Measurements from ENCODE around the gene ARL15.
A peak's percentile ranks its signal among the peaks of the same experiment; 100 is the strongest.

Gene ARL15

DNA sequence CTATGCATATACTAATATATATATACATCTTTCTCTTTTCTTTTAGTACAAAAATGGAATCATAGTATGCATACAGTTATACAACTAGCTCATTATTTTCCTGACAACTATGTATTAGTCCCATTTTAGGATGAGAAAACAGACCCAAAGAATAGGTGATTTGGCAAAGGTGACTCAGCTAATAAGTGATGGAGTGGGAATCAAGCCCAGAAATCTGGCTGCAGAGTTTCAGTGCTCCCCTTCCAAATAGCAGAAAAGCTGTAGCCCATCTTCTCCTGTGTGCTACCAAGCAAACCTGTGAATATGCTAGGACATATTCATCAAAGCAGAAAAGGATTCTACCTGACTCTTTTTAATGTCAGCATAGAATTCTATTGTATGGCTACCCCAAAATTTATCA lies 114.7 kb downstream of the ARL15 start:
- no peak for DNase-seq

DNA sequence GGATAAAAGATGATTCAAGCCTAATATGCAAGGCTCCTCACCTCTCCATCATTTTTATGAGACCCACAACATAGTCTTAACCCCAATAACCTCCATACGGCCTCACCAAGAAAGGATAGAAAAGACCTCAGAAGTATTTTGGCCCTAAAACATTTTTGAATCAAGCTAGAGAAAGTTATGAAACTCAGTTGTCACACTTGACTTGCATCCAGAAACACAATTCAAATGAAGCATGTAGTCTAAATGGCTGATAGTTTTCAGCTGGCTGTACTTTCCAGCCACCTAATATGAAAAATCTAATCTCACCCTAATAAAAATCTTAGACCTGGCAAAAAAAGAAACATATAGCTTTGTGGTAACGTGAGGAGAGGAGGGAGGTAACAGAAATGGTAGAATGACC lies 116.1 kb downstream of the ARL15 start:
- DNase-seq = no peak

DNA sequence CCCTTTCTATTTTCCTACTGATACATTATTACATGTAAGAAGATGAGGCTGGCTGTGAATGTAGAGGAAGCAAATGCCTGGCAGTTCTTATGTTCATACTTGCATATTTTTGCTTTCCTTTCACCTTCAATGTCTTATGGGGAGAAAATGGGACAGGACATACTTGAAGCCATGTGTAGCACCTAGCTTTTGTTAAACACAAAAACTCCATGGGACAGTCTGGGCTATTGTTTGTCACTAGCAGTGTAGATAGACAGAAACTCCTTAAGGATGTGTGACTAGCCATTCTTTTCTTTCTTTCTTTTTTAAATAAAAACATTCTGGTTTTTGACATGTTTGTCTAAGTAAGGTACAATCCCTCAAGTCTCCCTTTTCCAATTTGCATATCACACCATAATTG lies 122.7 kb downstream of the ARL15 start:
- DNase-seq = no peak

DNA sequence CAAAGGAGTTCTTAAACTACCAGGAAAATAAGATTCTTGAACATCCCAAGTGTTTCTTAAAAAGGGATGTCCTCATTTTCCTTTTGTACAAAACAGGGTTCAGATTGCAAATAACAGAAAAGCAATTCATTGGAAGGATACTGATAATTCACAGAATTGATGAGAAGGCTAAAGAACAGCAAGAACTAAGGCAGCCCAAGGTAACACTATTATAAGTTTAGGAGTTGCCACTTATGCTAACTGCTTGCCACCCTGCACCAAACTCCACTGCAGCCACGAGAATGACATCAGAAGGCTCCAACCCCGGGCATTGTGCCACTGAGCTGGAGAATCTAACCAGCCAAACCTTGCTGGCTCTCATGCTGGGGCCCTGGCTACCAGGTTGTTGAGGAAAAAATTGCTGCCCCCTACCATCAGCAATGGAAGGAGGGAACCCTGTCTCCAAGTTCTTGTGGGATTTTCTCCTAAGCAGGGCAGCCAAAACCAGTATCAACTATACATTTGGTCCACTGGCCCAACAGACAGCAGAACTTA lies 123.4 kb downstream of the ARL15 start:
- no peak for DNase-seq

DNA sequence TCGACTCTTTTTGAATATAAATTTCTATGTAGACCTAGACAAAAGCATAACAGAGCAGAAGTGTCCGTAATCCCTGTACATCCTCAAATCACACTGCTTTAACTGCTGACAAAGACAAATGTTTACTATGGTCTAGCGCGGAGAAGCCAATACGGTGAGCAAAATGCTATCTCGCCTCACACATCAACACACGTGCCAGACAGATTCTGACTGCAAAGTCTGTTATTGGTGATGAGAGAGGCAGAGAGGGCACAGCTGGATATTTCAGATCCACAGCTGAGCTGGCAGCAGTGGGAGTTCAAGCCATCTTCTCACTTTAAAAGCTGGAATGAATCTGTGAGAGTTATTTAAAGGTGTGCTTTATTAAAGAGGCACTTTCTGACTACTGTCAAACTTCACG lies 124.3 kb downstream of the ARL15 start:
- DNase-seq = peak; percentile 23

DNA sequence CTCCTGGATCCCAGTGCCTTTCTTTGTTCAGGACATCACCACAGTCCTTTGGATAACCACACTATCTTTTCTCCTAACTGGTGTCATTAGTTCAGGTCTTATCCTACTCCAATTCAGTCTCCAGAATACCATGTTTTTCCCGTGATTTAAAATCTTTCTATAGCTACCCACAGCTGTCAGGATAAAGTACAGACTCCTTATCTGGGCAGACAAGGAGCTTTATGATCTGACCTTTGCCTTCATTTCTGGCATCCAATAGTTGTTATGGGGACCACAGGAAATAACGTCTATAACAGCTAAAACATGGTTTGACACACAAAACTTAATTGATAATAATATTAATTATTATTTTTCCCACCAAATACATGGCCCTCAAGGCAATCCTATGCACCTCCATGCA lies 125.6 kb downstream of the ARL15 start:
- no peak for DNase-seq

DNA sequence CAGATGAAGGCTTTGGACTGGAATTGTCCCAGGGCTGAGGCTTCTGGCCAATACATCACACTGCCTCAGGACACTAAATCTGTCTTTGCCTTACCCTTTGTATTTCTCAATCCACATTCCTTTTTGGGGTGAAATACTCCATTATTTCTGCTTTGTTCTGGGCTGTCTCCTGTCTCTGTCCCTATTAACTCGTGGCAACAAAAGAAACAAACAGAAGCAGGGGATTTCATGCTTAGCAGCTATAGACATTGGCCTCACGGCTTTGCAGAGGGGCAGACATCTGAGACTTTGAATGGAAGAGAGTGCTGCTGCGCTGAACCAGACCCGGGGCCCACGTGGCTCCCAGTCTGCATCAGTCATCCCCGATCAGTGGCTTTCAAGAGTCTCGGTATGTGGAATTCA lies 129.7 kb downstream of the ARL15 start:
- DNase-seq = no peak

DNA sequence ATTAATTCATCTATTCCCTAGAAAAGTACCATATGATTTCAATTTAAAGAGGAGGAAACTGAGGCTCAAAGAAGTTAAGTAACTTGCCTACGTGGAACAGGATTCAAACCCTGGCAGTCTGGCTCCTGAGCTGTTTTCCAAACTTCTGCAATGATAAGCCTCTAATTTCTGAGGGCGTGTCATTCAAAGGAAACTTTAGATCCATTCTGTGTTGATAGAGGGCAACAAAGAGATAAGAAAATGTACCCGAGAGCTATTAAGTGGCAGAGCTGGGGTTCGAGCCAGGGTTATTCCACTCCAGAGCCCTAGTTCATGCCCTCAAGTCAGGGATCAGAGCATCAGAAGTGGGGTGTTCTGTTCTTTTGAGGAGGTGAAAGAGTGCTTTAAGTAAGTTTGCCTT lies 131.4 kb downstream of the ARL15 start:
- DNase-seq = no peak

DNA sequence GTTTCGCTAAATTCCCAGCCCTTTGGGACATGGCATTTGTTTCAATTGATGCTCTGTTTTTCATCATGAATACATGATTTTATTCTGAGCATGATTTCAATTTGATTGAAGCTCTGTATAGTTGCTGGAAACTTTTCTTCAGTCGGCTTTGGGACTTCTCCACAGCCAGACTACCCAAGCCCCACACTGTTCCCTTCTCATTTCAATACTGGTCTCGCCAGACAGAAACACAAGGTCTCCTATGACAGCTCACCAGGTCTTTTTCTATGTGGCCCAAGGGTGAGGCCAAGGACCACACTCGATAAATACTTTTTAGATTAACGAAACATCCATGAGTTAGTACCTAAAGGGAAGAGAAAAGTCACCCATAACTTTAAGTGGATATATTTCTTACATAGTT lies 132.2 kb downstream of the ARL15 start:
- DNase-seq = no peak

DNA sequence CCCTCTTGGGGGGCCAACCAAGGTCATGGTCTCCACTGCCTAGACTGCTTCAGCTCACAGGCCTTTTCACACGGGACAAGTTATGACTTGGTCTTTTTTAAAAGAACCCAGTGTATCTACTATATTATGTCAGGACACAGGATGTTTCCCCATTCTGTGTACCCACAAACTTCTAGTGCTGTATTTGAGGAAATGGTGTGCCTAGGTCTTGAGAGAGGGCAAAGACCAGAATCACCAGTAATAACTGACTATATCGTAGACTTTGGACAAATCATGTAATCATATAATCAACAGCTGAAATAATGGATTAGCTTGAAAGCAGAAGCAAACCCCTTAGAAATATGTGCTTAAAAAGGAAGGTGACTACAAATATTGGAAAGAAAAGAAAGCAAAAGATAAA lies 133.3 kb downstream of the ARL15 start:
- no peak for DNase-seq

DNA sequence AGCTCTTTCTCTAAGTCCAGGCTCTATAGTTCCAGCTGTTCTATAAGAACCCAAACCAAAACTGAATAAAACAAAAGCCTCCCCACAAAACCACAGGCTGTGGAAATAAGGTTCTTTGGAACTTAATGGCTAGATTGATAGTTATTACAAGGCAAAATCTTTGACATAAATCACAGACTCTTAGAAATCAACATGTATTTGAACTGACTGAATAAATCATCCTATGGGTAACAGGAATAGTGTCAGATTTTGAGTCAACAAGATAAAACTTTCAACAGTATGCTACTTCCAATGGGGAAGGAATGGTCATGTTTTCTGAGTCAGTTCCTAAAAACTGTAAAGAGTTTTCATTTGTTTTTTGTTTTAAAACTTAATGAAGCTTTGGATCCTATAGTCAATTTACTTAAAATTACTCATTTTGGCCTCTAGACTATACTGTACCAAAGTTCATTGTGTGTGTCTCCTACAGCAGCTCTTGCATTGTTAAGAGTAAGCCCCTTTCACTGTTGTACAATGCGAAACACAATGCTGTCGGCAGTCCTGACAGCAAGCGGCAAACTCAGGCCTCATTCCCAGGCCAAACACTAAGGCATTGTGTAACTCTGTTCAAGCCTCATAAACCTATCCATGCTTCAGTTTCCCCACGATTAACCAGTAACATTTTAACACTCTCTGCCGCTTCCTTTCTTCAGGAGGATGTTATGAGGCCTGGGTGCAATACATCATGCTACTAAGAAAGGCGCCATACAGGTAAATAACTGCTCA lies 134.1 kb downstream of the ARL15 start:
- no peak for DNase-seq

DNA sequence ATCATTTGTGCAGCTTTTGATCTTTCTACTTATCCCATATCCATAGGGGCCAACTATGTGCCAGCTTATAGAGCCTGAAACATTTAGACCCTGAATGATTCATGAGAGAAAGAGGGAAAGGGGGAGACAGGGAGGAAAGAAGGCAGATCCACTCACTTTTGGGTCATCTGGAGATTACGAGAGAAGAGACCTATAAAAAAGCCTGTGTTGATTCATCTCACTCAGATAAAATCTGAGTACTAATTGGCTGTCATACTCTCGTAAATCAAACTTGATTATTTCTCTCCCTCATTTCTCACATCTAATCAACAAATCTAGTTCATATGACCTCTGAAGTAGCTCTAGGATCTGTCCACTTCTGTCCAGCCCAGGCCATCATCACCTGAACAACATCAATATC lies 137.1 kb downstream of the ARL15 start:
- DNase-seq = no peak

DNA sequence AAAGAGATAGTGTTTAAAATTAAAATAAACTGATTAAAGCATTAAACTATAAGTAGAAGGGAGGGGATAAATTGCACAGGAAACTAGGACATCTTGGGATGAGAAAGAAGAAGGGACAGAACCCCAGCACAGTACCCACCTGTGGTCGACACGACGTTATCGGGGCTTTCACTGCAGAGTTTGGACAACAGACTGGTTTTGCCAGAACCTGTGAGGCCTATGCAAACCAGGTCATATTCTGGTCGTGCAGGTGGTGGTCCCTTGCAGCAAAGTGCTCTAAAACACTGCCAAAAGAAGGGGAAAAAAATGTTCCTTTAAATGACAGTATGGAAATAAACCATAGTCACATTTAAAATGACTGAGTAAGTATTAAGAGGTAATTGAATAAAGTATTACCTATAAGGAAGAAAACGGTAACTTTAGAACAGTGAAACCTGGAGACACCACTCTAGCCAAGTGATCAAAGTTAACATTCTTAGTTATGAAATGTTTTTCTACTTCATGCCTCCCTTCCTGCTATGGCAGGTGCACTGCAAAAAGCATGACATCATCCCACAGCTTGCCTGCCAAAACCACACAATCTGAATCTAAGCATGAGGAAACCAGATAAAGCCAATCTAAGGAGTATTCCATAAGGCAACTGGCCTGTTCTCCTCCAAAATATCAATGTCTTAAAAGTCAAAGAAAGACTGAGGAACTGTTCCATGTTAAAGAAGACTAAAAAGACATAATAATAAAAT lies 138.6 kb downstream of the ARL15 start:
- no peak for DNase-seq

DNA sequence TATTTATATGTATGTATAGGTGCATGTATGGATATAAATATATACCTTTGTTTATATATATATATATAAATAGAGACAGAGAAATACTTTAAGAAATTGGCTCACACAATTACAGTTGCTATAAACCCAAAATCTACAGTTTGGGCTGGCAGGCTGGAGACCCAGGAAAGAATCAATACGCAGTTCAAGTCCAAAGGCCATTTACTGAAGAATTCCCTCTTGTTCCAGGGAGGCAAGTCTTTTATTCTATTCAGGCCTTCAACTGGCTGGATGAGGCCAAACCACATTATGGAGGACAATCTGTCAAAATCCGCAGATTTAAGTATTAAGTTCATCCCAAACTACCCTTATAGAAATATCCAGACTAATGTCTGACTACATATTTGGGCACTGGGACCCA lies 144.7 kb downstream of the ARL15 start:
- DNase-seq = no peak

DNA sequence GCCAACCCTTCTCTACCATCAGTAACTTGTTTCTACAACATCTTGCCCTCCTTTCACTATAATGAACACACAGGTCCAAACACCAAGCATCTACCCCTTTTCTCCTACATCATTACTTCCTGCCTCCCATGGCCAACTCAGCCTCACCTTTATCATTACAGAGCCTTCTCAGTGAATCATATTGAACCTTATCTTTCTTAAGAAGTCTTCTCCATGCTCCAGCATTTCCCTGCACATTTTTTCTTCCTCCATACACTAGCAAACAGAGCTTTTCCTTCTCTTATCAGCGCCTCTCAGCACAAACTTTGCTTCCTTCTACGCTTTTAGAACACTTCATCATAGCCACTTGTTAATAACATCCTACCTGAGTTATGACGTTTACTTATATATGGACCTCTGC lies 148.2 kb downstream of the ARL15 start:
- DNase-seq = no peak

DNA sequence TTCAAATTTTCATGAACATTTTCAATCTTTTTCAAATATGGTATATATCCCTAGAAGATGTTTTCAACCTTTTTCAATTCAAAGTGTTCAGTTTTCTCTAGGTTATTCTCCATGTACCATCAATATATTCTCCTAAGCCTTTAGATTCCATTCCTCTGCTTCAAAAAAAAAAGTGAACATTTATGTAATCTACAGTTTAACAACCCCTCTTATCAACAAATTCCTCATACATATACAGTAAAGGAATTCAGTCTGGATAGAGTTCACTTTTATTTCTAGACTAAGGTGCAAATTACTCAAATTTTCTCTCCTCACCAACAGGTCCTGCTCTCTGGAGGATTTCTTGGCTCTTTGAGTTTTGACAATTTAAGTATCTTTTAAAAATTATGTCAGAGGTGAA lies 150.0 kb downstream of the ARL15 start:
- DNase-seq = no peak

DNA sequence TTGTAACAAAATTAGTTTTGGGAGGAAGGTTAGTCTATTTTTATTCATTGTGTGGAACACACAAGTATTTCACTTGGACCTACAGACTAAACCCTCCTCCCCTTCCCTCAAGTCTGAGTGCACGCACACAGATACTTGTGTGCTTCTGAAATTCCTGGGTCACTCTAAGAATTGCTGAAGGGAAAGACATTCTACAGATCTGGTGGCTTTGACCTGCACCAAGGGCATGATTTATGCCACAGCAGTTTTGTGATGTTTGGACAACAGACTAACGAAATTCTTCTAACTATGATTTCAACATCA lies 150.5 kb downstream of the ARL15 start:
- no peak for DNase-seq

DNA sequence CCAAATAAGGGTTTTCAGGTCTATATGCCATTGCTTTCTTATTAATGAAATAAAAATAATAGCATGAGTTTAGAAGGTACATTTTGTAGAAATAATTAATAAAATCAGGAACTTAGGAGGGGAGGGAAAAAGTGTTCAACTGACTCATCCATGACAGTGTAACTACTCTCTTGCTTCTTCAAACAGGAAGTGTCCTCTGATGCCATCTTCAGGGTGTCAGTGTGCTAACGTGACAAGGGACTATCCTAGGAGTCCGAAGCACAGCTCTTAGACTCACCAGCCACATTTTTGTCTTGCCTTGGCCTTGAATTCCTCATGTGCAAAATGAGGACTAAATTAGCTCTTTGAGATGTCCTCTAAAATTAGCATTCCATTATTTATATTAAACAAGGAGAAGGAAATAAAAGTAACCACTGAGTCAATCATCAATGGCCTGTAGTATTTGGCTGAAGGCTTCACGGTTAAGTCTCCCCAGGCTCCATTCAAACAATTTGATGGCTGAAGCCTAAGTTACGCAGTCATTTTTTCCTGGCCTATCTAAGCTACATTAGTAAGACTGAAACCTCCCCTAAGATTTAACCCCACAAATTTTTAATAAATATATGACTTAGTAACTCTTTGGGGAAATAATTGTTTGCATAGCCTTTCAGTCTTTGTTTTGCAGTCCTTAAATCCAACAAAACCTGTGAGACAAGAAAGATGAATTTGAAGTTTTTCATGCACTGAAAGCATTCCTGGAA lies 151.1 kb downstream of the ARL15 start:
- no peak for DNase-seq

DNA sequence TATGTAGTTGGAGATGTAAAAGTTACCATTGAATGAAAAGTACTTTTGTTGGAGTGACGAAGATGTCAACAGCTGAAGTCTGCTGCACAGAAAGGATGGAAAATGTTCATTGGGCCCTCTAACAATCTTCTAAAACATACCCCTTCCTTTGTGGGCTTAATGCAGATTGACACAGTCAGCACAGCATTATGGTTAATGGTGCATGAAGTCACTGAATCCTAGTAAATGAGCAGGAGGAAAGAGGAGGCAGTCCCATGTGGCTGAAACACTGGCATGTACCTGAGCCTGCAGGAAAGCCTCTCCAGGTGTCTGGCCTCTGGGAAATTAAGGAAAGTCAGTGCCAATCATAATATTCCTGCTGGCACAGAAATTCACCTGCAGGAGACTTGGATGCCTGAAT lies 153.8 kb downstream of the ARL15 start:
- no peak for DNase-seq

DNA sequence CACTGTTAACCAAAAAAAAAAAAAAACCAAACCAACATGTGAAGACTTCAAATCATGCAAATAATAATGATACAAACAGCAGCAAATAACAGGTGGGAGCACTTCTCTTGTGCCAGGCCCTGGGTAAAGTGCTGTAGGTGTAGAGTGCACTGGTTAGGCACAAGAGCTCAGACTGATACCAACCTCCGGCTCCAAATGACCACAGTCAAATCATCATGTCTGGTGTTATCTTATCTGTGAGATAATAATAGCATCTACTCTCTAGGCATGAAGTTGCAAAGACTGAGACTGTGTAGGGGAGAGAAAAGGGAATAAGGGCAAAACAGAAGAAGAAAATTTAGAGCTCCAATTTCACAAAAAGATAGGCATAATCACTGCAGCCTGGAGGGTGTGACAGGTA lies 159.5 kb downstream of the ARL15 start:
- DNase-seq = no peak

DNA sequence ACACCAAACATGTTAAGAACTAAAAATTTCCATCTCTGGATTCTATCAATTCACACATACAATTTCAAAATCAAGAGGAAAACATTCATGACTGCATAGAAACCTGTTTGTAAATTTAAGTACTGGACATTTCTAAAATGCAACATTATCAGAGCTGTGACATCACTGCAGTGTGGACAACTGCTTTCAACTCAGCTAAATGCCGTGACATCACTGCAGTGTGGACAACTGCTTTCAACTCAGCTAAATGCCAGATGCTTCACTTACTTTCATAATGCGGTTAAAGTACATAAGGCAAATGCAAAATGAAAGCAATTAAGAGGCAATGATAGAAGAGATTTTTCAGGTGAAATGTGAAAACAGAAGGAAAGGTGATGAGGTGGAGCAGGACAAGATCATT lies 161.5 kb downstream of the ARL15 start:
- no peak for DNase-seq

DNA sequence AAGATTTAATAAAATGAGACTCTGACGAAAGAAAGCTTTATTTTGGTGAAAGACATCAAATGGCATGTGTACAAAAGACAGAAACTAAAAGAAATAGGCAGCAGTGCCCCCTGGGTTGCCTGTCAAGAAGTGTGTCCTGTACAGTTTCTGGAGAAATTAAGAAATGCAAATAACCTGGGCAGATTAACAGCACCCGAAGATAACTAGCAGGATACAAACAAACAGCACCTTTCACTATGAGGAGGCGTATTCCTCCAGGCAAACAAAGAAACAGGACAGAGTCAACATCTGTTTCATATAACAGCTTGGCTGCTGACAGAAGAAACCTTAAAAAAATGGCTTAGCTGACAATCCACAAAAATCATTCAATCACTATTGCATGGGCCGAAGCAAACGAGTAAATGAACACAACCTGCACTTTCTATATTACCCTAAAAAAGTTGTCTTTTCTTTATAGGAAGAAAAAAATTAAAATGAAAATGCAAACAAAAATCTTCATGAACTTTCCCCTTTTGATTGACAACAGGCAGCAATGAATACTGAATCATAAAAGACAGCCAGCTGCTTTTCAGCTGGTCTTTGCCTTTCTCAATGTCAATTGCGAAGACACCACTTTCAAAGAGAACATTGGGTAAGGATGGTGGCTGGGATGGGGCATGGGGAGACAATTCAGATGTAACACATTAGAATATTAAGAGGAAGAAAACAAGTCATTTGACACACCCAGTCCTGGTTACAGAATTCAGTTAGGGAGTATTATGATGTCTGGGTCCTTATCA lies 162.1 kb downstream of the ARL15 start:
- DNase-seq = no peak

DNA sequence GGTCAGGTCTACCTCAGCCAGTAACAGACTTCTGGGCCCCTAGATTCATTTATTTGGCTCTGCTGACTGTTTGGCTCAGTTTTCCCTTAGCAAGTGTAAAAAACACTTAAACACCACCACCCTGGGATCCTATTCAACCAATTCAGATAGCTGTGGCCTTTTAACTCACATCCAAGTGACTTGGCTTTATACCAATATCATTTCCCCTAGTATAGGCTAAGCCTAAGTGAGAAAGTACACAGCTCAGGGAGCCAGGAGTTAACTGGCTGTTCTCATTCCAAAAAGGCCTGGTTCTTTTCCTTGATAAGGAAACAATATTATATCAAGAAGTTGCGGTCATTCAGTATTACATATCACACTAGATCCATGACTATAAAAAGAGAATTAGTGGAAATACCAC lies 163.5 kb downstream of the ARL15 start:
- DNase-seq = no peak
